ENCODE data around the gene CACNA2D1.
"Not testable (repeated sequence)": the region's sequence is repeated elsewhere in the genome, so short reads cannot be mapped to it uniquely, and the experiment has no call there.

CACNA2D1 gene

GRCh38 chr7:82434275-82435022, 9.1 kb downstream of the CACNA2D1 start:
- no peak for DNase-seq (ENCODE audit: low read depth in 2 of 2)

GRCh38 chr7:82433507-82433906, 10.1 kb downstream of the CACNA2D1 start:
- DNase-seq (ENCODE audit: low read depth in 2 of 2), result no peak

- DNase-seq (ENCODE audit: low read depth in 2 of 2), result not testable (repeated sequence)
Measured at GRCh38 chr7:82432743-82433142, 10.8 kb downstream of the CACNA2D1 start.

GRCh38 chr7:82430500-82431465, 12.8 kb downstream of the CACNA2D1 start:
- no peak for DNase-seq (ENCODE audit: low read depth in 2 of 2)

GRCh38 chr7:82429408-82429807, 14.2 kb downstream of the CACNA2D1 start:
- no peak for DNase-seq (ENCODE audit: low read depth in 2 of 2)

- DNase-seq (ENCODE audit: low read depth in 2 of 2), result no peak
Measured at GRCh38 chr7:82428186-82428961, 15.2 kb downstream of the CACNA2D1 start.

- DNase-seq (ENCODE audit: low read depth in 2 of 2), result no peak
Measured at GRCh38 chr7:82423446-82423845, 20.1 kb downstream of the CACNA2D1 start.

GRCh38 chr7:82419200-82419599, 24.4 kb downstream of the CACNA2D1 start:
- DNase-seq (ENCODE audit: low read depth in 2 of 2), result no peak

GRCh38 chr7:82417898-82418297, 25.7 kb downstream of the CACNA2D1 start:
- DNase-seq (ENCODE audit: low read depth in 2 of 2), result no peak

- DNase-seq (ENCODE audit: low read depth in 2 of 2), result no peak
Measured at GRCh38 chr7:82416402-82416801, 27.2 kb downstream of the CACNA2D1 start.

GRCh38 chr7:82414389-82414788, 29.2 kb downstream of the CACNA2D1 start:
- DNase-seq (ENCODE audit: low read depth in 2 of 2), result no peak

GRCh38 chr7:82413237-82413636, 30.3 kb downstream of the CACNA2D1 start:
- no peak for DNase-seq (ENCODE audit: low read depth in 2 of 2)

- no peak for DNase-seq (ENCODE audit: low read depth in 2 of 2)
Measured at GRCh38 chr7:82411732-82412131, 31.8 kb downstream of the CACNA2D1 start.

GRCh38 chr7:82410461-82410860, 33.1 kb downstream of the CACNA2D1 start:
- DNase-seq (ENCODE audit: low read depth in 2 of 2), result no peak

- DNase-seq (ENCODE audit: low read depth in 2 of 2), result no peak
Measured at GRCh38 chr7:82406937-82407336, 36.6 kb downstream of the CACNA2D1 start.

- no peak for DNase-seq (ENCODE audit: low read depth in 2 of 2)
Measured at GRCh38 chr7:82405301-82405700, 38.3 kb downstream of the CACNA2D1 start.

GRCh38 chr7:82404652-82405051, 38.9 kb downstream of the CACNA2D1 start:
- DNase-seq (ENCODE audit: low read depth in 2 of 2), result no peak

GRCh38 chr7:82404094-82404493, 39.5 kb downstream of the CACNA2D1 start:
- no peak for DNase-seq (ENCODE audit: low read depth in 2 of 2)

GRCh38 chr7:82397879-82398524, 45.6 kb downstream of the CACNA2D1 start:
- DNase-seq (ENCODE audit: low read depth in 2 of 2), result no peak

- DNase-seq (ENCODE audit: low read depth in 2 of 2), result no peak
Measured at GRCh38 chr7:82396343-82396742, 47.2 kb downstream of the CACNA2D1 start.

- no peak for DNase-seq (ENCODE audit: low read depth in 2 of 2)
Measured at GRCh38 chr7:82395147-82395546, 48.4 kb downstream of the CACNA2D1 start.

GRCh38 chr7:82393840-82394220, 49.7 kb downstream of the CACNA2D1 start:
- DNase-seq (ENCODE audit: low read depth in 2 of 2), result no peak
